WERI-Rb-1 (cell line): ENCODE data around the gene SPEN.

Experiments
- DNase-seq: peaks from one replicate; pipeline ENCODE4 v3.0.0-alpha.2; 2020
- H3K27ac ChIP-seq: fragments of 250-450 bp; sonication (Bioruptor Pico); 2 replicates; pipeline ENCODE4 v1.5.1; 2020; ENCODE audit warnings: mild to moderate bottlenecking, moderate library complexity
- H3K27me3 ChIP-seq: fragments of 250-450 bp; sonication (Bioruptor Pico); 2 replicates; pipeline ENCODE4 v1.5.1; 2021; ENCODE audit warnings: mild to moderate bottlenecking, low read depth, moderate library complexity; ENCODE audit not compliant: insufficient read depth, severe bottlenecking
- H3K36me3 ChIP-seq: fragments of 250-450 bp; sonication (Bioruptor Pico); 2 replicates; pipeline ENCODE4 v1.5.1; 2020; ENCODE audit warnings: mild to moderate bottlenecking, moderate library complexity
- H3K4me3 ChIP-seq: 2 replicates; pipeline ENCODE4 v1.5.1; 2011; ENCODE audit warnings: low read depth, mild to moderate bottlenecking, control low read depth, low read length
- H3K9me3 ChIP-seq: fragments of 250-450 bp; sonication (Bioruptor Pico); 2 replicates; pipeline ENCODE4 v1.5.1; 2021; ENCODE audit warnings: mild to moderate bottlenecking, moderate library complexity; ENCODE audit not compliant: severe bottlenecking
- CTCF ChIP-seq: IDR thresholded peaks from 2 replicates; pipeline ENCODE4 v1.5.1; 2011; ENCODE audit warnings: low read depth, mild to moderate bottlenecking, control low read depth, inconsistent platforms, low read length

SPEN gene

GRCh38 chr1:15928971-15929965 lies 81.8 kb downstream of the SPEN start:
- DNase-seq, result no peak
- no peaks in the 10 kb centered on the region for H3K27me3 ChIP-seq
- no peak overlapping the region for H3K4me3 ChIP-seq
- peaks cover 91% of the 10 kb centered on the region for H3K36me3 ChIP-seq
- H3K9me3 ChIP-seq, result no peaks in the 10 kb centered on the region
- H3K27ac ChIP-seq, result no peak overlapping the region
- no peak for TF ChIP-seq CTCF

- Histone ChIP-seq H3K36me3 (peaks cover 90% of the 10 kb centered on the region), H3K9me3 (no peaks in the 10 kb centered on the region), H3K27me3 (no peaks in the 10 kb centered on the region), H3K27ac (no peak overlapping the region), H3K4me3 (no peak overlapping the region)
- TF ChIP-seq CTCF, result no peak
- DNase-seq, result no peak
Measured at GRCh38 chr1:15931401-15931800, 83.9 kb downstream of the SPEN start.

- Histone ChIP-seq H3K4me3 (no peak overlapping the region), H3K9me3 (no peaks in the 10 kb centered on the region), H3K36me3 (peaks cover 92% of the 10 kb centered on the region), H3K27me3 (no peaks in the 10 kb centered on the region), H3K27ac (no peak overlapping the region)
- no peak for DNase-seq
- TF ChIP-seq CTCF, result no peak
Measured at GRCh38 chr1:15931884-15932283, 84.4 kb downstream of the SPEN start.

- Histone ChIP-seq H3K27ac (no peak overlapping the region), H3K36me3 (peaks cover 89% of the 10 kb centered on the region), H3K27me3 (no peaks in the 10 kb centered on the region), H3K9me3 (no peaks in the 10 kb centered on the region), H3K4me3 (no peak overlapping the region)
- no peak for DNase-seq
- TF ChIP-seq CTCF, result no peak
Measured at GRCh38 chr1:15932612-15933011, 85.1 kb downstream of the SPEN start.

- no peak for TF ChIP-seq CTCF
Measured at GRCh38 chr1:15933684-15934083, 86.2 kb downstream of the SPEN start.

More at GRCh38 chr1:15933684-15934083, 86.2 kb downstream of the SPEN start:
- H3K27ac ChIP-seq, result no peak overlapping the region
- H3K36me3 ChIP-seq, result peaks cover 88% of the 10 kb centered on the region
- H3K4me3 ChIP-seq, result no peak overlapping the region
- H3K27me3 ChIP-seq, result no peaks in the 10 kb centered on the region
- no peak for DNase-seq
- no peaks in the 10 kb centered on the region for H3K9me3 ChIP-seq
